GM19240 (cell line): ENCODE measurements around the gene NUP42.
"Not testable (repeated sequence)": the region's sequence is repeated elsewhere in the genome, so short reads cannot be mapped to it uniquely, and the experiment has no call there.

Experiments
- DNase-seq: peaks from one replicate; pipeline ENCODE4 v3.0.0; 2011; ENCODE audit warnings: low spot score; ENCODE audit not compliant: insufficient read length

NUP42 gene

DNA sequence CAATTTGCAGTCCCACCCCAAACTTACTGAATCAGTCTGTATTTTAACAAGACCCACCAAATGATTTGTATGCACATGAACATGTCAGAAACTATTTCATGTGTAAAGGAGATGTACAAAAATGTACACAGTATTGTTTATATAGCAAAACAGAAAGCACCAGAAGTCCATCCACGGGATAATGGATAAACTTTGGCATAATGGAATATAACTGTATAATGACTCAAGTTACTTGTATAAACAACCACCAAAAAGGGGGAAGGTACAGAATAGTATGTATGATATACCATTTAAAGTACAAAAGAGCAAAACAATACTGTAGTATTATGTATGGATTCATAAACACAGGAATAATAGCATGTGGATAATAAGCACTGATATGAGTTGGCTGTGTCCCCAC is 22.4 kb downstream of the NUP42 start:
- no peak for DNase-seq

DNA sequence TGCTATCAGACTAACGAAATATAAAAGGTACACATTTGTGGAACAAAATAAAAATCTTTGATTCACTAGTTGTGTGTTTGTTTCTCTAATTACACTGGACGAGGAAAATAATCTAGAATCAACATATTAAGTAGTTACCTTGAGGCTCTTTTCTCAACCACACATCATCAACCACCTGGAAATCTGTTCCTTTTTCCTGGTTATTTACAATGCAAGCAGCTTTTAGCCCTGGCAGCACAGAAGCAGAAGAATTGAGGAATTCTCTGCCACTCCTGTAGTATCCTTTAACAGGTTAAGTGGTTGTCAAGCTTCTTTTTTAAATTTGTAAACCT is 23.7 kb downstream of the NUP42 start:
- DNase-seq: no peak

DNA sequence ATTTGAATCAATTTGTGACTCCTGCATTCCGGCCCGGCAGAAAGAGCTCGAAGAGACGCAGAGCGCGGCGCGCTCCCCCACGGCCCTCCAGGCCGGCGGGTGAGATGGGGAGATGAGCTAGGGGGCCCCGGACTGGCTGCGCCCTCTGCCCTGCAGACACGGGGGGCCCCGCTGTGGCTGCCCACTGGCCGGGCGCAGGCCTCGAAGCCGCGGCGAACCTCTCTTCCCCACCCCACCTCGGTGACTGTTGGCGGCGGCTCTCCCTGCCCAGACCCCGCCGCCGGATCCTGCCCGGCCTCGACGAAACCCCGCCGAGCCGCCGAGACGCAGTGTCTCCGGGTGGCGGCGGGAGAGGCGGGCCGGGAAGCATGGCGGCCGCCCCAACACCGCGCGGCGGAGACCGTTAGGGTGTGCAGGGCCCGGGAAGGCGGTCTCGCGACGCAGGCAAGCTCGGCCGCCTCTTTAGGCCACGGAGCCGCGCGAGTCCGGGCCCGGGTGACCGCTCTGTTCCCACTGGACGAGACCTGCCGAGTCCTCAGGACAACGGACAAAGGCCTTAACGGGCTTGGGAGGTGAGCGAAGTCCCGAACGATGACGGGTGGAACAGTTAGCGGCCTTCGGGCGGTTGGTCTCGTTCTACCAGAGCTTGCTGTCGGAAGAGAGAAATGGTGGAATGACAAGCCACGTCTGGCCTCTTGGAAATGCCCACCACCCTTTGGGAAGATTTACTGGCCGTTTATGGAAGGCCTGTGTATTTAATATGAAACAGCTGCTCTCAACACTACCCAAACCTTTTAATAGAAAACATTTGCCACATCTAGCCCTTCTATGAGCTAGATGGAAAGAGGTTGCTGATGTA is 24.3 kb downstream of the NUP42 start:
- DNase-seq: no peak

- no peak for DNase-seq
These were observed 25.2 kb downstream of the NUP42 start for GRCh38 chr7:23207021-23207420.

- DNase-seq: no peak
These were observed 26.0 kb downstream of the NUP42 start for GRCh38 chr7:23207884-23208283.

DNA sequence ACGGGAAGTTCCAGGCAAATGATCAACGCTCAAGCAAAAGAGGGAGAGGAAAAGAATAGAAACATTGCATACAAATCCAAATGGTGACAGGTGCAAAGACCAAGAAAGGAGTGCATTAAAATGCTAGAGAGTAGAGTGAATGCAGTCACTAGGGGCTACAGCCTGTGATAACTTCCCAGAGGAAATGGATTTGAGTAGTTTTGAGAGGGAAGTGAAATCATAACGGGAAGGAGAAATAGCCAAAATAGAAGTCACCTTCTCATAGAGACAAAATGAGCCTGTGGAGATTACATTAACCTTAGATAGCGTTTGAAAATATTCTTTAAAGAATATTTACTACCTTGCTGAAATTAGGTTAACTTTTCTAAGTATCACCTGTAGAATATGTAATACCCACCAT is 26.5 kb downstream of the NUP42 start:
- no peak for DNase-seq

- DNase-seq: no peak
These were observed 28.7 kb downstream of the NUP42 start for GRCh38 chr7:23210506-23210905.

- no peak for DNase-seq
These were observed 29.7 kb downstream of the NUP42 start for GRCh38 chr7:23211589-23211988.

DNA sequence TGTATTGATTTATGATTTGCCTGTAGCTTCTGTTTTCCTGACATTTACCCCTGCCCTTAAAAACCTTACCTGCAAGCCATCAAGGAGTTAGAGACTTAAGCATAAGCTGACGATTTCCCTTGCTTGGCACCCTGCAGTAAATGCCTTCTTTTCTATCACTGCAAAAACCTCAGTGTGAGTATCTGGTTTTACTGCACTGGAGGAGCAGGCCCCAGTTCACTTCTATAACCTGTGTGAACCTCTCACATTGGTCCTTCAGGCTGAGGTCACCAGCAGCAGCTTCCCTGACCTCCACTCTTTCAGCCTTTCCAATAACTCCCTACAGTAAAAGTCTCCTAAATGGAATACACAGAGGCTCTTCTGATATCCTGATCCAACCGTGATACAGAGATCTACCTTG is 30.5 kb downstream of the NUP42 start:
- DNase-seq: no peak

DNA sequence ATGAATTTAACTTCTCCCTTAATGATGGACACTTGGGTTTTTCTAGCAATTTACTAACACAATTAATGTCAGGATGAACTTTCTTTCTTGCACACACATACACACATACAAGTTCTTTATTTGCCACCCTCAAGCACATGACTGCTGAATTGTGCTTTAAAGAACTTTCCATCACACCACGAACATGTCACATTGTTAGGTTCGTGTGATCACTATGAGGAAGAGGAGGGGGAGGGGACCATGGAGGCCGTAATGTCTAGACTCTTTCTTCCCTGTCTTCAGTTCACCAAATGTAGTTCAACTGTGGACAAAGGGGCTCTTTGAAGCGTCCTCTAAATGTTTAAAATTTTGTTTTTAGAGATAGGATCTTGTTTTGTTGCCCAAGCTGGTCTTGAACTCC is 31.0 kb downstream of the NUP42 start:
- DNase-seq: no peak

GRCh38 chr7:23213755-23214154 is 31.9 kb downstream of the NUP42 start:
- DNase-seq: no peak

DNA sequence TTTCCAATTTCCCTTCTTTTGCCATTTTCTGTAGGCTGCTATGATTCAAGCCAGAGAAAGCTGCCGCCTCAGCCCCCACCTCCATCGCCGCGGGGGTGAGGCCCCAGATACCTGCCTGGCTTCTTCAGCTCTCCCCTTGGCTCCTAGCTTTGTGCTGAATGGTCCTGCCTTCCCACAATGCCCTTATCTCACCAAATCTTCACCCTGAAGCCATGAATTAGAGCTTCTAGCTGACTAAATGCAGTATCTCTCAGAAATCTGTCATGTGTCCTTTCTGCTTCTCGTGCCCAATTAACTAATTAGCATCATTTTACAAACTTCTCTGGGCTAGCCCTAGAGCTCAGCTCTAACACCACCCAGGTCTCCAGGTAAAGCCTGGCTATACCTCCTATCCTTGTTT is 32.6 kb downstream of the NUP42 start:
- DNase-seq: no peak

DNA sequence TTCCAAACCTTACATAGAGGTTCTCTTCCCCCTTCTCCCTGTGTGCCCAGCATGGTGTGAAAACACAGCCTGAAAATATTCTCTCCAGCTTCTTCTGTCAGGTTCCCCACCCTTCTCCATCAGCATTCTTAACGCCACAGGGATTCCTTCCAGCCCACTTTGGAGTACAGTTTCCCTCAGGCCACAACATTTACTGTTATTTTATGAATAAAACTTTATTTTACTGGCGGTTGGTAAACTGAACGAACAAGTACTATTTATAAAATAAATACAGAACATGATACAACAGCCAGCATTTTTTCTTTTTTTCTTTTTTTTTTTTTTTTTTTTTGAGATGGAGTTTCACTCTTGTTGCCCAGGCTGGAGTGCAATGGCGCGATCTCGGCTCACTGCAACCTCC is 33.1 kb downstream of the NUP42 start:
- no peak for DNase-seq

DNA sequence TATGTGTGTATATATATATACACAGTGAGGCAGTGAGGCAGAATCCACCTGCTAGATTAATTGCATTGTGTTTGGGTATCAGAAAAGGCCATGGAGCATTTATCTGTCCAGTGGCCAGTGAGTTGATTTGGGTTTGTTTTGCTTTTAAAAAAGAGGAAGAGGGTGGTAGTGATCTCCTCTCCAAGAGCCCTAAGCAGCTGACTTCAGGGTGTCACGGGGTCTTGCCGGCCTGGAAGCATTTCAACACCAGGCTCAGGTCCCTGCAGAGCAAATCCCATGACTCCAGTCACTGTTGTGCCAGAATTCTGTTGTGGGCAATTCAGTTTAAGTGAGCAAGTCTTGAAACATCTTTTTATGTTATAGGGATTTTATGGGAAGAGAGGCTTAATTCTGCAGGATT is 34.2 kb downstream of the NUP42 start:
- no peak for DNase-seq

- DNase-seq: no peak
These were observed 36.3 kb downstream of the NUP42 start for GRCh38 chr7:23218196-23218595.

- DNase-seq: no peak
These were observed 39.0 kb downstream of the NUP42 start for GRCh38 chr7:23220690-23221305.

GRCh38 chr7:23222439-23223030 is 40.7 kb downstream of the NUP42 start:
- DNase-seq: no peak

GRCh38 chr7:23224364-23224763 is 42.5 kb downstream of the NUP42 start:
- not testable (repeated sequence) for DNase-seq

DNA sequence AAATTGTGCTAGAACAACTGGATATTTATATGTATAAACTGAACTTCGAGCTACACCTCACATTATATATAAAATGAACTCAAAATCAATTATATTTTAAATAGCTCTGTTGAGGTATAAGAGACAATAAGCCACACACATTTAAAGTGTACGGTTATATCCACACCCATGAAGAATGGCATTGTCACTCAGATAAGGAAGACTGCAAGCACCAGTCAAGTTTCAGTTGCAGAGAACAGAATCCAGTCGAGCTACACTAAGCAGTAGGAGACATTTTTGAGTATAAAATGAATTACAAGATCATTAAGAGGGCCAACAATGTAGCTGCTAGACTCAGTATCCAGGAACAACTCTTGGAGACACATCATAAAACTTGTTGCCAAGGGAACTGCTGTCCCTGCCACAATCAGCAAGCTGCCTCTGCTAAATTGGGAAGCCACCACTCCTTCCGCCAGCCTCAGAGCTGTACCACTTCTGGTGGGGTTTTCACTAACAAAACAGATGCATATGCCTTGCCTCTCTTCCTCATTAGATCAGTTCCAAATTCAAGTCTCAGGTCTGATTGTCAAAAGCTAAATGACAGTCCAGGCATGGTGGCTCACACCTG is 45.1 kb downstream of the NUP42 start:
- DNase-seq: no peak

DNA sequence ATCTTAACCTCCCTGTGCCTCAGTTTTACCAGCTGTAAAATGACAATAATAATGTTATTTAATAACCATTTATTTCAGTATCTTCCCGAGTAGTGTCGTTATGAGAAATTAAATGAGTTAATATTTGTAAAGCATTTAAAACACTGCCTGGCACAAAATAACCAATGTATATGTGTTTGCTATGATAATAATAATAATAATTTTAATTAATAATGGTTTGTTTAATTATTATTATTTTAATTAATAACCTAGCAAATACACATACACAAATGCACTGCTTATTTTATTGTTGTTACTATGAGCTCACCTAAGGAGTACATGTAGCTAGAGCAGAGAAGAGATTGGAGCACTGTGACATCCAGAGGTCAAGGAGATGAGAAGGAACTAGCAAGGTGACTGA is 46.6 kb downstream of the NUP42 start:
- DNase-seq: no peak

- DNase-seq: no peak
These were observed 48.8 kb downstream of the NUP42 start for GRCh38 chr7:23230641-23231101.

DNA sequence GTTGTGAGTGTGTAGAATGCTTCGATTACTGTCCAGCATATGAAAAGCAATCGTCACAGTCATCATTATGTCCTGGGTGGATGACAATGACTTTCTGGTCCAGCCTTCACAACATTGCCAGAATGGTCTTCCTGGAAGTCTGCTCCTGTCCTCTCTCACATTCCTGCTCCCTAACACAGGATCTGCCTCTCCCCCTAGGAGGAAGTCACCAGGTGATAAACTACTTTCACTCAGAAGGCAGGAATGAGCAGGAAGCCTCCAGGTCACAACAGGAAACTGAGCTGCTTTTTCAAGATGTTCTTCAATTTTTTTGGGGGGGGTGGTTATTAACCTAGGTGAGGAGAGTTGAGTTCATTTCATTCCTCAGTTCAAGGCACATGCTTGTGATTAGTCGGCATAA is 51.1 kb downstream of the NUP42 start:
- no peak for DNase-seq
